Ovary (tissue), 9 donors: ENCODE results near the gene TRIP6. TPM values are rescaled to one million over a fixed set of nuclear protein-coding genes. Genes with fewer than 3 reads are reported as not detected.
A peak's percentile ranks its signal among the peaks of the same experiment; 100 is the strongest.

Experiments
- DNase-seq, 5 donors: peaks; one replicate each; pipeline ENCODE4 v3.0.0-alpha.2; 2019 to 2020
- H3K27ac ChIP-seq, 2 donors: fragments of 200-600 bp; one replicate each; pipeline versions ENCODE4 v1.5.1 to v1.8.0; 2019 to 2022
- H3K27me3 ChIP-seq: fragments of 200-600 bp; one replicate; pipeline ENCODE4 v1.8.0; 2022
- H3K36me3 ChIP-seq: fragments of 200-600 bp; sonication (generic); one replicate; pipeline ENCODE4 v1.5.1; 2019
- H3K4me1 ChIP-seq: one replicate; pipeline ENCODE4 v1.8.1; 2013; ENCODE audit warnings: mild to moderate bottlenecking, moderate library complexity; ENCODE audit not compliant: insufficient read depth
- H3K4me3 ChIP-seq: fragments of 200-600 bp; sonication (generic); one replicate; pipeline ENCODE4 v1.5.1; 2017
- H3K9me3 ChIP-seq, 2 donors: fragments of 200-600 bp in 1 of 2; sonication (generic) in 1 of 2; one replicate each; pipeline versions ENCODE4 v1.5.1 to v1.8.1; 2013 to 2019; ENCODE audit warnings: mild to moderate bottlenecking in 1 of 2, moderate library complexity in 1 of 2
- EP300 ChIP-seq: sonication (generic); formaldehyde crosslinking; IDR thresholded peaks from one replicate; pipeline ENCODE4 v1.6.1; 2017; ENCODE audit warnings: antibody characterized with exemption
- POLR2A ChIP-seq: fragments of 450-650 bp; IDR thresholded peaks from one replicate; pipeline ENCODE4 v1.6.1; 2017; ENCODE audit warnings: antibody characterized with exemption, mild to moderate bottlenecking, moderate library complexity
- WGBS, 3 donors: extraction: QIAGEN DNeasy Blood & Tissue Kit in 1 of 3; methylation state at CpG; one replicate each; pipeline versions ENCODE4 v1.1.5 to v1.1.7; 2013 to 2017; 5-methylcytosine and 5-hydroxymethylcytosine counted together
- intact Hi-C, 4 donors: fragments of 100-400 bp; cut with DNase I; formaldehyde crosslinking; loops; one replicate each; pipeline versions ENCODE4 v1.11.0 to v1.15.1; 2022 to 2023
- polyA plus RNA-seq, 2 donors: library from polyadenylated mRNA; stranded (reverse); fragments of 200-250 nt in 1 of 2; fragments of 350-450 nt in 1 of 2; fragmentation: Illumina TruSeq in 1 of 2; extraction: RNeasy Lipid Tissue Mini Kit (QIAGEN cat#74804) in 1 of 2; gene quantifications; one replicate each; pipeline ENCODE4 v1.2.3, GENCODE V29; 2013 to 2014
- total RNA-seq, 7 donors: library from RNA; depleted of rRNA in 2 of 7; stranded (reverse); fragments of >200 nt in 2 of 7; fragmentation: NEBNext Ultra II Directional in 3 of 7; extraction: Animal tissue kit (Norgen Biotek cat#: 25700) in 3 of 7; gene quantifications; one replicate each; pipeline versions ENCODE4 v1.1.0 to v1.2.4, GENCODE V29; 2016 to 2023
- TF ChIP-seq, protein P1 (sequence below), 3 donors: fragments of 450-650 bp in 2 of 3; fragments of 200-600 bp in 1 of 3; IDR thresholded peaks; one replicate each; pipeline versions ENCODE4 v1.5.1 to v1.8.0; 2016 to 2022; ENCODE audit warnings: antibody characterized with exemption in 3 of 3, mild to moderate bottlenecking in 1 of 3
- donor health status: DM: no; HTN: no; CAD: no; lungs with moderate emphysema.
- donor health status: DM: no; HTN: no; CAD: no.
- donor health status: Bipolar disorder and iron deficiency.
- donor health status: DM: yes; HTN: yes; CAD: no.
- donor health status: DM: no; HTN: no; CAD: no.
- donor health status: DM: yes; HTN: yes; CAD: no.

TRIP6 gene
- total and polyA plus RNA-seq, 9 donors = 17.3 to 98.8 (median 72.5) TPM

DNA sequence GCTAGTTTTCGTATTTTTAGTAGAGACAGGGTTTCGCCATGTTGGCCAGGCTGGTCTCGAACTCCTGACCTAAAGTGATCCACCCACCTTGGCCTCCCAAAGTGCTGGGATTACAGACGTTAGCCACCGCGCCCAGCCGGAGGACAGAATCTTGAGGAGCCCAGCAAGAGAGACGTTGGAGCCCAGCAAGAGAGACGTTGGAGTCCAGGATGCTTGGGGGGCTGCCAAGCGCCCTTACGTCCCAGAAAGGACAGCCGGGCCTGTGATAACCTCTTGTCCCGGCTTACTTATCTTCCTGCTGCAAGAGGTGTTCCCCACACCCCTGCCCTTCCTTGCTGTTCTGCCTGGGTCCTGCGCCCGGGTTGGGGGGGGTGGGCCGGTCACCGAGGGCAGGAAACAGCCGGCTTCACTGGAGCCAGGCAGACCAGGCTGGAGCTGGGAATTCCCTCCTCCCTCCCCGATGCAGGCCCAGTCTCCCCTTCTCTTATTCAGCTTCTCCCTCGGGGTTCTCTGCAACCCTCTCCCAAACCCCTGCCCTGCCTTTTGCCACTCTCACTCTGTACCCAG is 38.0 kb upstream of the TRIP6 start:
- no peaks in the 10 kb centered on the region for H3K9me3 ChIP-seq
- H3K27ac ChIP-seq = peak overlapping the region in 1 of 2 donors; percentile 89
- intact Hi-C loops = no loop called here
- WGBS, 3 donors = 30 to 39% (median 32%) methylated on average over 20 of the region's 20 CpGs
- peaks cover 7% of the 10 kb centered on the region for H3K4me1 ChIP-seq
- DNase-seq = peak; percentile 45 to 75 (median 61)
- H3K4me3 ChIP-seq = no peak overlapping the region
- no peaks in the 10 kb centered on the region for H3K36me3 ChIP-seq
- H3K27me3 ChIP-seq = no peaks in the 10 kb centered on the region
- TF ChIP-seq, protein P1, sequence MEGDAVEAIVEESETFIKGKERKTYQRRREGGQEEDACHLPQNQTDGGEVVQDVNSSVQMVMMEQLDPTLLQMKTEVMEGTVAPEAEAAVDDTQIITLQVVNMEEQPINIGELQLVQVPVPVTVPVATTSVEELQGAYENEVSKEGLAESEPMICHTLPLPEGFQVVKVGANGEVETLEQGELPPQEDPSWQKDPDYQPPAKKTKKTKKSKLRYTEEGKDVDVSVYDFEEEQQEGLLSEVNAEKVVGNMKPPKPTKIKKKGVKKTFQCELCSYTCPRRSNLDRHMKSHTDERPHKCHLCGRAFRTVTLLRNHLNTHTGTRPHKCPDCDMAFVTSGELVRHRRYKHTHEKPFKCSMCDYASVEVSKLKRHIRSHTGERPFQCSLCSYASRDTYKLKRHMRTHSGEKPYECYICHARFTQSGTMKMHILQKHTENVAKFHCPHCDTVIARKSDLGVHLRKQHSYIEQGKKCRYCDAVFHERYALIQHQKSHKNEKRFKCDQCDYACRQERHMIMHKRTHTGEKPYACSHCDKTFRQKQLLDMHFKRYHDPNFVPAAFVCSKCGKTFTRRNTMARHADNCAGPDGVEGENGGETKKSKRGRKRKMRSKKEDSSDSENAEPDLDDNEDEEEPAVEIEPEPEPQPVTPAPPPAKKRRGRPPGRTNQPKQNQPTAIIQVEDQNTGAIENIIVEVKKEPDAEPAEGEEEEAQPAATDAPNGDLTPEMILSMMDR (IDR thresholded peaks at IDR 0.05) = no peak
- TF ChIP-seq POLR2A = no peak
- TF ChIP-seq EP300 = no peak

DNA sequence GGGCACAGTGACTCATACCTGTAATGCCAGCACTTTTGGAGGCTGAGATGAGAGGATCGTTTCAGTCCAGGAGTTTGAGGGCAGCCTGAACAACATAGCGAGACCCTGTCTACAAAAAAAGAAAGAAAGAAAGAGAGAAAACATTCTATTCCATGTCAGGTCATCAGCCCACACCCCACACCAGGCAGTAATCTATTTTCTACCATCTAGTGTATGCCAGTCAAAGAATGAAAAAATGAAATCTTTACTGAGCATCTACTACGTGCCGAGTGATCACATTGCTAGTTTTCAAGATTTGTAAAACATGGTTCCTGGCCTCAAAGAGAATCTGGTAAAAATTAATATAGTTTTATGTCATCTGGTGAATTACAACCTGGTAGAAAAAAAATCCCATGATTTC is 36.8 kb upstream of the TRIP6 start:
- Histone ChIP-seq H3K9me3 (no peaks in the 10 kb centered on the region), H3K27ac (no peak overlapping the region), H3K4me1 (peaks cover 6% of the 10 kb centered on the region), H3K36me3 (no peaks in the 10 kb centered on the region), H3K27me3 (no peaks in the 10 kb centered on the region), H3K4me3 (no peak overlapping the region)
- DNase-seq = no peak
- intact Hi-C loops = no loop called here
- TF ChIP-seq, protein P1 (IDR thresholded peaks at IDR 0.05) = no peak
- TF ChIP-seq POLR2A (no peak), EP300 (no peak)
- 58 to 79% (median 75%) methylated on average over 4 of the region's 4 CpGs for WGBS, 3 donors

DNA sequence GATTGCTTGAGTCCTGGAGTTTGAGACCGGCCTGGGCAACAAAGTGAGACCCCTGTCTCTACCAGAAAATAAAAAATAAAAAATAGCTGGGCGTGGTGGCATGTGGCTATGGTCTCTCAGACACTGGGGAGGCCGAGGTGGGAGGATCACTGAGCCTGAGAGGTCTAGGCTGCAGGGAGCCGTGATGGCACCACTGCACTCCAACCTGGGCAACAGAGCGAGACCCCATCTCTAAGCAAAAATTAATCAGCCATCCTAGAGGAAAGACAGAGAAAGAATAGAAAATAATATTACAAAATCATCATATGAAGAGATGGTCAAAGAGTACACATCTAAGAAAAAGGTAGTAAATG is 34.9 kb upstream of the TRIP6 start:
- Histone ChIP-seq H3K27ac (no peak overlapping the region), H3K9me3 (no peaks in the 10 kb centered on the region), H3K4me1 (peaks cover 10% of the 10 kb centered on the region), H3K4me3 (no peak overlapping the region), H3K36me3 (no peaks in the 10 kb centered on the region), H3K27me3 (no peaks in the 10 kb centered on the region)
- intact Hi-C loops = no loop called here
- DNase-seq = no peak
- 92 to 95% (median 92%) methylated on average over 5 of the region's 5 CpGs for whole genome bisulfite sequencing, 3 donors
- TF ChIP-seq, protein P1 (IDR thresholded peaks at IDR 0.05) = no peak
- no peak for TF ChIP-seq POLR2A

DNA sequence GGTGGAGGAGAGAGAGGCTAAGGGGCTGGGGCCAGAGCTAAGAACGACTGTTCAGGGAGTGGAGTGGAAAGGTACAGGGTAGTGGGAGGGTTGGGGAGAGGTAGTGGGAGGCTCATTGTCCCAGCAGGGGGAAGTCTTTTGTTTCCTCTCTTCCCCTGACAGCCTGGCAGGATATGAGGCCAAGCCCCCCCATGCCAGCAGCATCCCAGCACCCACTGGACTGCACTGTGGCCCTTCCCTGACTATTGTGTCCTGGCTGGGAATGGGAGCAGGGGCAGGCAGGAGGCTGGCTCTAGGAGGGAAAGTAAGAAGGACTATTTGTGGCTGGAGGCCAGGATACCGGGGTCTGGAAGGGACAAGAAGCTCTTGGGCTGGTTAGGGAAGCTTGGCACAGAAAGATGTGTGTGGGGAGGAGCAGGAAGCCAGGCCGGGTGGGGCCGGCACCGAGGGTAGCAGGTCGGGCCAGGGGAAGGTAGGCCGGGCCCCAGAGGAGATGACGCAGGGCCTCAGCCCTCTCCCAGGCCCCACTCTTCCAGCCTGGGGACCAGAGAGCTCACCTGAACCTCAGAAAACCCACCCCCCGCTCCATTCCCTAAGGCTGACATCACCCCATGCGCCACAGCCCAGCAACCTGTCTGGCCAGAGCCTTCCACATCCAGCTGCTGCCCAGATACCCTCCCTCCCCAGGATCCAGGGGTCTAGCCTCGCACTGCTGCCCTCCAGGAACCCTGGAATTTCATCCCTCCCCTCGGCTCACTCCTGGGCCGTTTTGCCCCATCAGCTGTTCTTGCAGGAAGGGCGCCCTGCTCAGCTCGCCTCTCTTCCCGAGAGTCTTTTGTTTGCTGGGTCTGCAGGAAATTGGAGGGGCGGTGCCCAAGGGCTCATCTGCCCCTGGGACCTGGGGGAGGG is 31.0 kb upstream of the TRIP6 start:
- TF ChIP-seq POLR2A (no peak), EP300 (no peak)
- TF ChIP-seq, protein P1 (IDR thresholded peaks at IDR 0.05) = no peak
- peak in 4 of 5 donors; percentile 43 to 57 (median 52) for DNase-seq
- H3K9me3 ChIP-seq = no peaks in the 10 kb centered on the region
- no peaks in the 10 kb centered on the region for H3K27me3 ChIP-seq
- WGBS, 3 donors = 38 to 61% (median 47%) methylated on average over 17 of the region's 17 CpGs
- H3K4me1 ChIP-seq = peaks cover 3% of the 10 kb centered on the region
- H3K27ac ChIP-seq = peak overlapping the region; percentile 21 to 69
- no peak overlapping the region for H3K4me3 ChIP-seq
- intact Hi-C loops = loop anchor here in 3 of 4 donors (5.0 kb wide), 2 partner anchors 34 to 129 kb away; partner anchors contain the start of gene POP7 (in 1 of the 3)
- H3K36me3 ChIP-seq = no peaks in the 10 kb centered on the region
